HCT116 (cell line): Measurements from ENCODE around the gene INSYN2A. TPM values are rescaled to one million over a fixed set of nuclear protein-coding genes. Genes with fewer than 3 reads are reported as not detected.

Experiments
- ATAC-seq: fragments of 200-7000 bp; cut with Tn5 transposase; 2 replicates; pipeline ENCODE4 v1.9.1; 2020; ENCODE audit warnings: mild to moderate bottlenecking, moderate library complexity
- BruUV-seq: library from RNA; stranded (reverse); fragments of 400-500 nt; replicated peaks from 2 replicates; lab custom pipeline; 2021; lab: Mats Ljungman, UMichigan
- CTCF ChIA-PET: fragments of 300-600 bp; sonication (Branson Sonifier 250); formaldehyde crosslinking; loops from one replicate; lab custom pipeline; 2021; ENCODE audit warnings: antibody characterized with exemption; lab: Charles Lee
- POLR2A ChIA-PET: fragments of 300-600, 350-600 bp; sonication (Branson Sonifier 250); formaldehyde crosslinking; loops from one replicate; lab custom pipeline; 2021; ENCODE audit warnings: antibody characterized with exemption; lab: Charles Lee
- RAD21 ChIA-PET, 2 experiments: fragments of 300-600 bp; sonication (Branson Sonifier 250); formaldehyde crosslinking; loops; one replicate each; lab custom pipeline; 2023; ENCODE audit warnings: low total read pairs in 2 of 2; ENCODE audit not compliant: uncharacterized antibody in 2 of 2, unreplicated experiment in 2 of 2, low non-redundant PET in 1 of 2; lab: Charles Lee
- DNase-seq: peaks from one replicate; pipeline ENCODE4 v3.0.0-alpha.2; 2010; ENCODE audit warnings: low read depth, low spot score
- H2AFZ ChIP-seq: fragments of 200-600 bp; shearing (Covaris generic), sonication (generic); 2 replicates; pipeline ENCODE4 v1.6.1; 2017; ENCODE audit warnings: low read depth, mixed run types, mixed read lengths, antibody characterized with exemption, low read length; ENCODE audit not compliant: poor library complexity, severe bottlenecking
- H3K27ac ChIP-seq: 2 replicates; pipeline ENCODE4 v1.5.1; 2012; ENCODE audit warnings: low read depth, low read length
- H3K27me3 ChIP-seq: fragments of 200-600 bp; sonication (generic); 2 replicates; pipeline ENCODE4 v1.6.1; 2016; ENCODE audit warnings: mixed run types, low read length, mixed read lengths; ENCODE audit not compliant: insufficient read depth
- H3K36me3 ChIP-seq, 2 experiments: fragments of 200-500 bp in 1 of 2; fragments of 200-600 bp in 1 of 2; sonication (Bioruptor generic) in 1 of 2; sonication (generic) in 1 of 2; 2 replicates each; pipeline versions ENCODE4 v1.5.1 to v1.6.1; 2014 to 2016; ENCODE audit warnings: low read length in 2 of 2, inconsistent platforms in 1 of 2, mixed read lengths in 1 of 2, mixed run types in 1 of 2; ENCODE audit not compliant: insufficient read depth in 2 of 2, control insufficient read depth in 1 of 2
- H3K4me1 ChIP-seq, 2 experiments: fragments of 200-600 bp in 1 of 2; sonication (generic) in 1 of 2; 2 replicates each; pipeline versions ENCODE4 v1.5.1 to v1.6.1; 2012 to 2017; ENCODE audit warnings: low read length in 2 of 2, inconsistent platforms in 1 of 2, mild to moderate bottlenecking in 1 of 2, mixed read lengths in 1 of 2, mixed run types in 1 of 2, moderate library complexity in 1 of 2; ENCODE audit not compliant: insufficient read depth in 2 of 2, control insufficient read depth in 1 of 2
- H3K4me2 ChIP-seq: fragments of 200-600 bp; sonication (generic); 2 replicates; pipeline ENCODE4 v1.6.1; 2017; ENCODE audit warnings: mixed run types, low read length, mixed read lengths
- H3K4me3 ChIP-seq, 2 experiments: fragments of 200-600 bp in 1 of 2; sonication (generic) in 1 of 2; replicated peaks in 1 of 2; 2 replicates each; pipeline ENCODE4 v1.5.1; 2011 to 2016; ENCODE audit warnings: low read length in 2 of 2, control low read depth in 1 of 2, low read depth in 1 of 2, mild to moderate bottlenecking in 1 of 2, mixed read lengths in 1 of 2, mixed run types in 1 of 2
- H3K79me2 ChIP-seq: fragments of 200-600 bp; sonication (generic); 2 replicates; pipeline ENCODE4 v1.6.1; 2017; ENCODE audit warnings: mild to moderate bottlenecking, mixed run types, low read length, moderate library complexity, mixed read lengths; ENCODE audit not compliant: insufficient read depth
- H3K9ac ChIP-seq: fragments of 200-600 bp; sonication (generic); 2 replicates; pipeline ENCODE4 v1.6.1; 2016; ENCODE audit warnings: low read length, mixed read lengths
- H3K9me2 ChIP-seq: fragments of 200-600 bp; sonication (generic), shearing (Covaris generic); 2 replicates; pipeline ENCODE4 v1.6.1; 2017; ENCODE audit warnings: mixed run types, mild to moderate bottlenecking, moderate library complexity; ENCODE audit not compliant: insufficient read depth
- H3K9me3 ChIP-seq, 2 experiments: fragments of 200-500 bp in 1 of 2; fragments of 200-600 bp in 1 of 2; sonication (Bioruptor generic) in 1 of 2; sonication (generic) in 1 of 2; 2 replicates each; pipeline ENCODE4 v1.6.1; 2014 to 2017; ENCODE audit warnings: low read length in 2 of 2, mixed read lengths in 2 of 2, inconsistent platforms in 1 of 2, low read depth in 1 of 2, mild to moderate bottlenecking in 1 of 2, mixed run types in 1 of 2, moderate library complexity in 1 of 2; ENCODE audit not compliant: control insufficient read depth in 1 of 2, insufficient read depth in 1 of 2
- H4K20me1 ChIP-seq: fragments of 200-600 bp; sonication (generic), shearing (Covaris generic); 2 replicates; pipeline ENCODE4 v1.6.1; 2017; ENCODE audit warnings: mixed run types, mild to moderate bottlenecking, moderate library complexity; ENCODE audit not compliant: insufficient read depth
- EGR1 ChIP-seq: IDR thresholded peaks from 2 replicates; pipeline ENCODE4 v1.6.1; 2012; ENCODE audit warnings: low read depth
- MAX ChIP-seq: IDR thresholded peaks from 2 replicates; pipeline ENCODE4 v1.6.1; 2012
- POLR2AphosphoS5 ChIP-seq: IDR thresholded peaks from 2 replicates; pipeline ENCODE4 v1.6.1; 2011; ENCODE audit warnings: mild to moderate bottlenecking, low read depth, low read length, moderate library complexity
- SIN3A ChIP-seq: IDR thresholded peaks from 2 replicates; pipeline ENCODE4 v1.6.1; 2012; ENCODE audit warnings: low read depth
- ZNF274 ChIP-seq: fragments of 200-500 bp; sonication (Bioruptor generic); IDR thresholded peaks from 2 replicates; pipeline ENCODE4 v1.6.1; 2014; ENCODE audit warnings: mild to moderate bottlenecking, low read depth, low read length, inconsistent platforms
- intact Hi-C: fragments of 100-400 bp; cut with micrococcal nuclease; formaldehyde crosslinking; loops from 2 replicates; pipeline ENCODE4 v1.10.0; 2022
- total RNA-seq: library from RNA; stranded (reverse); gene quantifications from one replicate; pipeline ENCODE4 v1.2.1, GENCODE V29; 2021; ENCODE audit not compliant: unreplicated experiment
- TF ChIP-seq, protein P1 (sequence below), 3 experiments: fragments of 200-600 bp in 1 of 3; sonication (generic) in 1 of 3; IDR thresholded peaks in 2 of 3; conservative IDR thresholded peaks in 1 of 3; 2 replicates each; pipeline ENCODE4 v1.5.1; 2012 to 2017; ENCODE audit warnings: low read depth in 2 of 3, low read length in 2 of 3, antibody characterized with exemption in 1 of 3, borderline replicate concordance in 1 of 3, control low read depth in 1 of 3, mild to moderate bottlenecking in 1 of 3, mixed read lengths in 1 of 3, mixed run types in 1 of 3, moderate library complexity in 1 of 3; ENCODE audit not compliant: insufficient read depth in 1 of 3
- TF ChIP-seq, protein P2 (sequence below): IDR thresholded peaks from 2 replicates; pipeline ENCODE4 v1.6.1; 2012; ENCODE audit warnings: low read depth

The INSYN2A gene
- total RNA-seq, 1 experiment from 2014 or later: not detected

DNA sequence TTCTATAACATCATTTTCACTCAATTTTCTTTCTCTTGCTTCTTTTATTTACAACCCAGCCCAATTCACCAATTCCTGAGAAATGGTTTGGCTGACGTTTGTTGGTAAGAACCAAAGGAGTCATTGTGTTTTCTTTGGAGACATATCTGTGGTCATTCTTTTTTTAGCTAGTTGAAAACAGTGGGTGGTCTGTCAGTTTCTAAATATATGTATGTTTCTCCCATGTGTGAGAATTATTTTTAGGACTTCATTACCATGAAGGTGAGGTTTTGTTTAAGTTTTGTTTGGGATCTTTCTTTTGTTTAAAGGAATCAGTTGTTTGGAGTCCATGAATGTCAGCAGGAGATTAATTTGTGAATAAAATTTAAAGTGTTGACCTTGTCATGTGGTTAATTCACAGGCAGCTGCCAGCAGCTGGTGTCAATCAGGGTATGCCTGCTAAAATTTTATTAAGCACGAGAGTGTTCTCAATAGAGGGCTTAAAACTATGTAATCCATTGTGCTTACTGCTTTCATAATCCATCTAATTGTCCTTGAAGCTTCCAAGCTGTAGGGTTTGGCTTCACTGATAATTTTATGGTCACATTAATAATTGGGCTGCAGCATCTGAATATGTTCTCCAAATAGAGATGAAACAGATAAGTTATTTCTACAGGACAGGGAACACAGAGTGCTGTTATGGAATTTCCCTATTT lies 38.7 kb downstream of the INSYN2A start:
- H3K79me2 ChIP-seq: no peaks in the 10 kb centered on the region
- POLR2A ChIA-PET: no interaction called here
- CTCF ChIA-PET: no interaction called here
- TF ChIP-seq, protein P1, sequence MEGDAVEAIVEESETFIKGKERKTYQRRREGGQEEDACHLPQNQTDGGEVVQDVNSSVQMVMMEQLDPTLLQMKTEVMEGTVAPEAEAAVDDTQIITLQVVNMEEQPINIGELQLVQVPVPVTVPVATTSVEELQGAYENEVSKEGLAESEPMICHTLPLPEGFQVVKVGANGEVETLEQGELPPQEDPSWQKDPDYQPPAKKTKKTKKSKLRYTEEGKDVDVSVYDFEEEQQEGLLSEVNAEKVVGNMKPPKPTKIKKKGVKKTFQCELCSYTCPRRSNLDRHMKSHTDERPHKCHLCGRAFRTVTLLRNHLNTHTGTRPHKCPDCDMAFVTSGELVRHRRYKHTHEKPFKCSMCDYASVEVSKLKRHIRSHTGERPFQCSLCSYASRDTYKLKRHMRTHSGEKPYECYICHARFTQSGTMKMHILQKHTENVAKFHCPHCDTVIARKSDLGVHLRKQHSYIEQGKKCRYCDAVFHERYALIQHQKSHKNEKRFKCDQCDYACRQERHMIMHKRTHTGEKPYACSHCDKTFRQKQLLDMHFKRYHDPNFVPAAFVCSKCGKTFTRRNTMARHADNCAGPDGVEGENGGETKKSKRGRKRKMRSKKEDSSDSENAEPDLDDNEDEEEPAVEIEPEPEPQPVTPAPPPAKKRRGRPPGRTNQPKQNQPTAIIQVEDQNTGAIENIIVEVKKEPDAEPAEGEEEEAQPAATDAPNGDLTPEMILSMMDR (IDR thresholded peaks at IDR 0.05 in 2 of 3, conservative IDR thresholded peaks at IDR 0.05 in 1 of 3; ENCODE audit: borderline replicate concordance in 1 of 3, insufficient read depth in 1 of 3, low read depth in 2 of 3, low read length in 2 of 3): no peak
- TF ChIP-seq ZNF274 (no peak), POLR2AphosphoS5 (no peak), SIN3A (no peak; the same call in 1 of the 2 replicates), EGR1 (no peak), MAX (no peak)
- TF ChIP-seq, protein P2, sequence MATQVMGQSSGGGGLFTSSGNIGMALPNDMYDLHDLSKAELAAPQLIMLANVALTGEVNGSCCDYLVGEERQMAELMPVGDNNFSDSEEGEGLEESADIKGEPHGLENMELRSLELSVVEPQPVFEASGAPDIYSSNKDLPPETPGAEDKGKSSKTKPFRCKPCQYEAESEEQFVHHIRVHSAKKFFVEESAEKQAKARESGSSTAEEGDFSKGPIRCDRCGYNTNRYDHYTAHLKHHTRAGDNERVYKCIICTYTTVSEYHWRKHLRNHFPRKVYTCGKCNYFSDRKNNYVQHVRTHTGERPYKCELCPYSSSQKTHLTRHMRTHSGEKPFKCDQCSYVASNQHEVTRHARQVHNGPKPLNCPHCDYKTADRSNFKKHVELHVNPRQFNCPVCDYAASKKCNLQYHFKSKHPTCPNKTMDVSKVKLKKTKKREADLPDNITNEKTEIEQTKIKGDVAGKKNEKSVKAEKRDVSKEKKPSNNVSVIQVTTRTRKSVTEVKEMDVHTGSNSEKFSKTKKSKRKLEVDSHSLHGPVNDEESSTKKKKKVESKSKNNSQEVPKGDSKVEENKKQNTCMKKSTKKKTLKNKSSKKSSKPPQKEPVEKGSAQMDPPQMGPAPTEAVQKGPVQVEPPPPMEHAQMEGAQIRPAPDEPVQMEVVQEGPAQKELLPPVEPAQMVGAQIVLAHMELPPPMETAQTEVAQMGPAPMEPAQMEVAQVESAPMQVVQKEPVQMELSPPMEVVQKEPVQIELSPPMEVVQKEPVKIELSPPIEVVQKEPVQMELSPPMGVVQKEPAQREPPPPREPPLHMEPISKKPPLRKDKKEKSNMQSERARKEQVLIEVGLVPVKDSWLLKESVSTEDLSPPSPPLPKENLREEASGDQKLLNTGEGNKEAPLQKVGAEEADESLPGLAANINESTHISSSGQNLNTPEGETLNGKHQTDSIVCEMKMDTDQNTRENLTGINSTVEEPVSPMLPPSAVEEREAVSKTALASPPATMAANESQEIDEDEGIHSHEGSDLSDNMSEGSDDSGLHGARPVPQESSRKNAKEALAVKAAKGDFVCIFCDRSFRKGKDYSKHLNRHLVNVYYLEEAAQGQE: no peak
- no peaks in the 10 kb centered on the region for H3K9me3 ChIP-seq
- no peak overlapping the region for H3K9ac ChIP-seq
- DNase-seq (no peak), ATAC-seq (no peak)
- no peaks in the 10 kb centered on the region for H3K27me3 ChIP-seq
- intact Hi-C loops: no loop called here
- H3K4me2 ChIP-seq: no peak overlapping the region
- no TSS peak for BruUV-seq
- RAD21 ChIA-PET: no interaction called here
- H3K4me3 ChIP-seq: no peak overlapping the region
- H3K27ac ChIP-seq: no peak overlapping the region
- peaks cover 4% of the 10 kb centered on the region; the same call in 1 of the 2 replicates for H4K20me1 ChIP-seq
- no peaks in the 10 kb centered on the region for H3K4me1 ChIP-seq
- H3K9me2 ChIP-seq: no peaks in the 10 kb centered on the region
- H3K36me3 ChIP-seq: no peaks in the 10 kb centered on the region
- H2AFZ ChIP-seq: no peak overlapping the region
